Heart right ventricle (tissue), 16 donors: ENCODE results near the gene OMP. TPM values are rescaled to one million over a fixed set of nuclear protein-coding genes. Genes with fewer than 3 reads are reported as not detected.
A peak's percentile ranks its signal among the peaks of the same experiment; 100 is the strongest.

ENCODE experiments used
- ATAC-seq, 8 donors: fragments of 200-7000 bp; cut with Tn5 transposase; one replicate each; pipeline ENCODE4 v1.9.1; 2020; ENCODE audit warnings: mild to moderate bottlenecking in 8 of 8, moderate library complexity in 8 of 8, moderate number of reproducible peaks in 1 of 8
- DNase-seq, 2 donors: peaks; one replicate each; pipeline ENCODE4 v3.0.0-alpha.2; 2020
- H3K27ac ChIP-seq, 10 donors: fragments of 200-600 bp; sonication (generic) in 2 of 10; one replicate each; pipeline versions ENCODE4 v1.5.0 to v1.8.0; 2020 to 2022; ENCODE audit warnings: mild to moderate bottlenecking in 3 of 10
- H3K27me3 ChIP-seq, 7 donors: fragments of 200-600 bp; one replicate each; pipeline ENCODE4 v1.8.0; 2021 to 2022; ENCODE audit warnings: mild to moderate bottlenecking in 2 of 7
- H3K36me3 ChIP-seq, 9 donors: fragments of 200-600 bp; sonication (generic) in 1 of 9; one replicate each; pipeline versions ENCODE4 v1.5.0 to v1.8.0; 2020 to 2022; ENCODE audit warnings: mild to moderate bottlenecking in 2 of 9
- H3K4me1 ChIP-seq, 9 donors: fragments of 200-600 bp; sonication (generic) in 1 of 9; one replicate each; pipeline versions ENCODE4 v1.5.0 to v1.8.0; 2020 to 2022; ENCODE audit warnings: mild to moderate bottlenecking in 4 of 9
- H3K4me3 ChIP-seq, 10 donors: fragments of 200-600 bp; sonication (generic) in 2 of 10; one replicate each; pipeline versions ENCODE4 v1.5.0 to v1.8.0; 2020 to 2022; ENCODE audit warnings: mild to moderate bottlenecking in 7 of 10, moderate library complexity in 2 of 10
- H3K9me3 ChIP-seq, 11 donors: fragments of 200-600 bp in 10 of 11; sonication (generic) in 2 of 11; one replicate each; pipeline versions ENCODE4 v1.5.0 to v1.8.0; 2013 to 2022; ENCODE audit warnings: mild to moderate bottlenecking in 2 of 11, control low read depth in 1 of 11, moderate library complexity in 1 of 11
- WGBS, 2 donors: extraction: QIAGEN DNeasy Blood & Tissue Kit; methylation state at CpG; one replicate each; pipeline ENCODE4 v1.1.7; 2013; ENCODE audit warnings: inconsistent platforms in 1 of 2; 5-methylcytosine and 5-hydroxymethylcytosine counted together
- intact Hi-C, 10 donors: fragments of 100-400 bp; cut with DNase I; formaldehyde crosslinking; loops; one replicate each; pipeline versions ENCODE4 v1.11.1 to v1.14.2; 2022
- polyA plus RNA-seq, 2 donors: library from polyadenylated mRNA; stranded (reverse); fragments of 200-250 nt; gene quantifications; one replicate each; pipeline ENCODE4 v1.2.3, GENCODE V29; 2013
- total RNA-seq, 10 donors: library from RNA; stranded (reverse); fragmentation: NEBNext Ultra II Directional in 3 of 10; extraction: Animal tissue kit (Norgen Biotek cat#: 25700) in 3 of 10; gene quantifications; one replicate each; pipeline versions ENCODE4 v1.2.1 to v1.2.4, GENCODE V29; 2021 to 2023
- TF ChIP-seq, protein P1 (sequence below), 9 donors: fragments of 200-600 bp; sonication (generic) in 2 of 9; IDR thresholded peaks; one replicate each; pipeline versions ENCODE4 v1.5.0 to v1.8.0; 2021 to 2022; ENCODE audit warnings: antibody characterized with exemption in 9 of 9, mild to moderate bottlenecking in 5 of 9, moderate library complexity in 1 of 9
- donor health status: Arrhythmogenic right ventricular cardiomyopathy.
- donor health status: ischemic (EF 13 %, LVEDD 7.1; RV severe dilation, severe dysfunction).
- donor health status: healthy with polysubstance abuse.
- donor health status: DM: no; HTN: yes; CAD: no.
- donor health status: DM: no; HTN: no; CAD: no.
- donor health status: ischemic (EF 25% LVEDD 6.9; RV normal size, moderate dysfunction).
- donor health status: ischemic (EF 25% LVEDD 5.7; RV mildly dilated, moderate dysfunction).
- donor health status: healthy.
- donor health status: DM: yes; HTN: yes; CAD: no.
- donor health status: Ischemic cardiomyopathy.
- donor health status: ischemic (EF 35%, LVEDD 5.7; RV mildly dilated, moderate dysfunction).
- donor health status: nonischemic (EF 11% LVEDD 7.7; RV severe dilation, severe dysfunction).
- donor health status: DM: yes; HTN: yes; CAD: no.
- donor health status: PGD.
- donor health status: ischemic (EF 29% LVEDD 5.4; RV normal size, mild dysfunction).
- donor health status: nonischemic (EF 23%, LVEDD 6.1; RV moderate dilation, normal function).

The OMP gene
- total and polyA plus RNA-seq, 12 donors = 0.58 TPM; not detected in 11

DNA sequence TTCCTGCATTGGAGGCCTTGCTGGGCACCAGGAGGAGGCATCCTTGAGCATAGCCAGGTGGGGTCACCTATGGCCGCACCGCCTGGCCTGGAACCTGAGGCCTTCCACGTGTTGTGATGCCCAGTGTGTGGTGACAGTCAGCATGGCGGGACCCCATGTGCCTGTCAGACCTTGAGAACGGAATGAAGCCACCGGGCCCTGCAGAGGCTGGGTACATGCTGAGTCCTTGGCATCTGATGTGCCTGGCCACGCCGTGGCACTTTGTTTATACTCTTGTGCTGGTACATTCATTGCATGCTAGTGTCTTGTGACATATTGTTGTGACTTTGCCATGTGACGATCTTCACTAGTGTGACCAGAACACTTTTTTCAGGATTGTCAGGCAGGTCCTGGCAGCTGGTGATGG lies 16.9 kb downstream of the OMP start:
- ATAC-seq = peak in 2 of 8 donors; percentile 13 to 88
- WGBS, 2 donors = 85 to 88% methylated on average over 9 of the region's 9 CpGs
- H3K4me3 ChIP-seq = no peak overlapping the region
- H3K27me3 ChIP-seq = no peaks in the 10 kb centered on the region
- no peak for DNase-seq
- no peaks in the 10 kb centered on the region for H3K9me3 ChIP-seq
- intact Hi-C loops = no loop called here
- TF ChIP-seq, protein P1, sequence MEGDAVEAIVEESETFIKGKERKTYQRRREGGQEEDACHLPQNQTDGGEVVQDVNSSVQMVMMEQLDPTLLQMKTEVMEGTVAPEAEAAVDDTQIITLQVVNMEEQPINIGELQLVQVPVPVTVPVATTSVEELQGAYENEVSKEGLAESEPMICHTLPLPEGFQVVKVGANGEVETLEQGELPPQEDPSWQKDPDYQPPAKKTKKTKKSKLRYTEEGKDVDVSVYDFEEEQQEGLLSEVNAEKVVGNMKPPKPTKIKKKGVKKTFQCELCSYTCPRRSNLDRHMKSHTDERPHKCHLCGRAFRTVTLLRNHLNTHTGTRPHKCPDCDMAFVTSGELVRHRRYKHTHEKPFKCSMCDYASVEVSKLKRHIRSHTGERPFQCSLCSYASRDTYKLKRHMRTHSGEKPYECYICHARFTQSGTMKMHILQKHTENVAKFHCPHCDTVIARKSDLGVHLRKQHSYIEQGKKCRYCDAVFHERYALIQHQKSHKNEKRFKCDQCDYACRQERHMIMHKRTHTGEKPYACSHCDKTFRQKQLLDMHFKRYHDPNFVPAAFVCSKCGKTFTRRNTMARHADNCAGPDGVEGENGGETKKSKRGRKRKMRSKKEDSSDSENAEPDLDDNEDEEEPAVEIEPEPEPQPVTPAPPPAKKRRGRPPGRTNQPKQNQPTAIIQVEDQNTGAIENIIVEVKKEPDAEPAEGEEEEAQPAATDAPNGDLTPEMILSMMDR (IDR thresholded peaks at IDR 0.05) = no peak
- no peak overlapping the region for H3K27ac ChIP-seq
- H3K36me3 ChIP-seq = peaks cover 0 to 54% (median 0%) of the 10 kb centered on the region in 9 donors
- no peaks in the 10 kb centered on the region for H3K4me1 ChIP-seq

DNA sequence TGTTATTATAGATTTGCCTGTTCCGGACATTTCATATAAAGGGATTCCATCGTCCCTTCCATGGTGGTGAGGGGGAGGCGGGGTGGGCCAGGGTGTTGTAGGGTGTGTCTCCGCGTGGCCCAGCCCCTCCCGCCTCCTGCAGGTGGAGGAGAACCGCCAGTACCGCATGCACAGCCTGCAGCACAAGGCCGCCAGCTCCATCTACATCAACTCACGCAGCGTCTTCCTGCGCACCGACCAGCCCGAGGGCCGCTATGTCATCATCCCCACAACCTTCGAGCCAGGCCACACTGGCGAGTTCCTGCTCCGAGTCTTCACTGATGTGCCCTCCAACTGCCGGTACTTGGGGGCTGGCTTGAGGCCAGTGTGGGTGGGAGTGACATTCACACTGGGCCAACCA lies 17.9 kb downstream of the OMP start:
- WGBS, 2 donors = 93 to 95% methylated on average over 19 of the region's 19 CpGs
- Histone ChIP-seq H3K4me1 (no peaks in the 10 kb centered on the region), H3K4me3 (no peak overlapping the region), H3K27me3 (no peaks in the 10 kb centered on the region), H3K27ac (no peak overlapping the region), H3K36me3 (peaks cover 0 to 54% (median 0%) of the 10 kb centered on the region in 9 donors), H3K9me3 (no peaks in the 10 kb centered on the region)
- TF ChIP-seq, protein P1 (IDR thresholded peaks at IDR 0.05) = no peak
- DNase-seq (no peak), ATAC-seq (no peak)
- intact Hi-C loops = loop anchor here in 4 of 10 donors (10.0 kb wide), 3 partner anchors 76 to 434 kb away; no protein-coding TSS in a partner anchor

DNA sequence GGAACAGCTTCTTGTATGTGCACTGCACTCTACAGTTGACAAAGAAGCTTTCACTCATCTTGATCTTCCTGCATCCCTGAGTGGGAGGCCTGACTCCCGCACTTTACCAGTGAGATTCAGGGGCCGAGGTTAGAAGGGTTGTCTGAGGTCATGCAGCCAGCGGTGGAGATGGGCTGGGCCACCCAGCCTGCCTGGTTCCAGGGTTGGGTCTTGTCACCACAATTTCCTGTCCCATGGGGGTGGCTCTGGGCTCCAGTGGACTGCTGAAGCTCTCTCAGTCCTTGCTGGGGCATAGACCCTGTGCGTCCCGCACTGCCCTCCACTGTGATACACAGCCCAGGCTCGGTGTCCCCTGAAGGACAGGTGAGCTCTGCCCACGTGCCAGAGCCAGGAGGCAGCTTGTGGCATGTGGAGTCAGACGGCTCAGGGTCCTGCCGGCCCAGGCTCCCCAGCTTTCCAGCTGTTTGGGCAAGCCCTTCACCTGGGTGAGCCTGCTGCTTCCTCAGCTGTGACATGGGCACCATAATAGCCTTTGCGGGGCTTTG lies 18.5 kb downstream of the OMP start:
- ATAC-seq = no peak
- Histone ChIP-seq H3K4me3 (no peak overlapping the region), H3K4me1 (no peaks in the 10 kb centered on the region), H3K9me3 (no peaks in the 10 kb centered on the region), H3K27ac (no peak overlapping the region), H3K27me3 (no peaks in the 10 kb centered on the region), H3K36me3 (peaks cover 0 to 54% (median 0%) of the 10 kb centered on the region in 9 donors)
- intact Hi-C loops = loop anchor here in 4 of 10 donors (10.0 kb wide), 3 partner anchors 76 to 434 kb away; no protein-coding TSS in a partner anchor
- 89 to 93% methylated on average over 10 of the region's 10 CpGs for WGBS, 2 donors
- TF ChIP-seq, protein P1 (IDR thresholded peaks at IDR 0.05) = no peak
- no peak for DNase-seq

DNA sequence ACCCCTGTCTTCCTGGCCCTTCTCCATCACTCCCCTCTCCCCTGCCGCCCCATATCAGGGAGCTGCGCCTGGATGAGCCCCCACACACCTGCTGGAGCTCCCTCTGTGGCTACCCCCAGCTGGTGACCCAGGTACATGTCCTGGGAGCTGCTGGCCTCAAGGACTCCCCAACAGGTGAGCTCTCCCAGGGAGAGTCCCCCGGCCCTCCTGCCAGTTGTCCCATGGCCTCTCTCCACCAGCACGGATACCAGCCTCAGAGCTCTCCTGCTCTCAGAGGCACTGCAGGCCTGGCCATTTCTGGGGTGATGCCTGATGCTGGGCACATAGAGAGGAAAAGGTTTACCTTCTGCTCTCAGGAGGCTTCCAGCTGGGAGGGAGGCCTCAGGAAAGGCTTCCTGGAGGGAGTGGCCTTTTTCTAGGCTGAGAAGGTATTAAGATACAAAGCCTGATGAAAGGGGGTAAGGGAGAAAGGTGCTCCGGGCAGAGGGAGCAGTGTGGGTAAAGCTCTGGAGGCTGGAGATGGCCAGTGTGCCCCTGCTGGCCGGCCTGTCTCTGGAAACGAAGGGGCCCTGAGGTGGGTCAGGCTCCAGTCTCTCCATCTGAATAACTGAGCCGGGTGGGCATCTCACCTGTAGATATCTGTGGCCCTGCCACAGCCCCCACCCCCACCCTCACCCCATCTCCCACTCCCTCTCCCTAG lies 19.4 kb downstream of the OMP start:
- WGBS, 2 donors = 92 to 94% methylated on average over 8 of the region's 8 CpGs
- no peak for DNase-seq

More for the DNA sequence above, 19.4 kb downstream of the OMP start:
- intact Hi-C loops = loop anchor here in 4 of 10 donors (10.0 kb wide), 3 partner anchors 77 to 433 kb away; no protein-coding TSS in a partner anchor
- H3K27me3 ChIP-seq = no peaks in the 10 kb centered on the region
- peaks cover 0 to 51% (median 0%) of the 10 kb centered on the region in 9 donors for H3K36me3 ChIP-seq
- H3K4me3 ChIP-seq = no peak overlapping the region
- no peak overlapping the region for H3K27ac ChIP-seq
- H3K9me3 ChIP-seq = no peaks in the 10 kb centered on the region
- peaks cover 0 to 5% (median 3%) of the 10 kb centered on the region in 9 donors for H3K4me1 ChIP-seq
- no peak for ATAC-seq
- TF ChIP-seq, protein P1 (IDR thresholded peaks at IDR 0.05) = no peak
